Vagina (tissue), 2 donors: Measurements from ENCODE around the gene RHBDL2.

Experiments used
- CTCF ChIP-seq, 3 experiments: fragments of 450-650 bp in 2 of 3; fragments of 200-600 bp in 1 of 3; sonication (generic) in 1 of 3; IDR thresholded peaks; one replicate each; pipeline ENCODE4 v1.5.1; 2017 to 2019; ENCODE audit warnings: antibody characterized with exemption in 3 of 3, mild to moderate bottlenecking in 2 of 3, moderate library complexity in 2 of 3
- POLR2A ChIP-seq, 2 donors: fragments of 450-650 bp; IDR thresholded peaks; one replicate each; pipeline ENCODE4 v1.6.1; 2017; ENCODE audit warnings: antibody characterized with exemption in 2 of 2, mild to moderate bottlenecking in 2 of 2, moderate library complexity in 2 of 2
- POLR2AphosphoS5 ChIP-seq, 2 donors: sonication (generic); formaldehyde crosslinking; IDR thresholded peaks; one replicate each; pipeline ENCODE4 v1.9.0; 2017; ENCODE audit warnings: antibody characterized with exemption in 2 of 2, mild to moderate bottlenecking in 2 of 2, low read depth in 1 of 2; ENCODE audit not compliant: insufficient read depth in 1 of 2

GRCh38 chr1:38860454-38860795 lies 81.2 kb downstream of the RHBDL2 start:
- TF ChIP-seq POLR2AphosphoS5 (IDR thresholded peaks at IDR 0.05; ENCODE audit: insufficient read depth in 1 of 2, low read depth in 1 of 2) = no peak
- TF ChIP-seq CTCF (IDR thresholded peaks at IDR 0.05) = no peak
- TF ChIP-seq POLR2A (IDR thresholded peaks at IDR 0.05) = no peak
